GM18508 (cell line): ENCODE measurements around the gene SCUBE1.

Source experiments
- ATAC-seq: cut with Tn5 transposase; IDR thresholded peaks from one replicate; pipeline ENCODE4 v1.9.1; 2021; ENCODE audit warnings: moderate number of reproducible peaks; ENCODE audit not compliant: insufficient read depth, unreplicated experiment

SCUBE1 gene

GRCh38 chr22:43207849-43208702 lies 135.1 kb downstream of the SCUBE1 start:
- no peak for ATAC-seq

GRCh38 chr22:43207386-43207785 lies 135.8 kb downstream of the SCUBE1 start:
- ATAC-seq = no peak

- ATAC-seq = no peak
Measured at GRCh38 chr22:43206509-43207161, 136.5 kb downstream of the SCUBE1 start.

- ATAC-seq = no peak
Measured at GRCh38 chr22:43205748-43206508, 137.2 kb downstream of the SCUBE1 start.

GRCh38 chr22:43205261-43205691 lies 137.9 kb downstream of the SCUBE1 start:
- no peak for ATAC-seq

GRCh38 chr22:43203471-43203981 lies 139.6 kb downstream of the SCUBE1 start:
- ATAC-seq = no peak

- ATAC-seq = no peak
Measured at GRCh38 chr22:43202756-43203410, 140.3 kb downstream of the SCUBE1 start.

- ATAC-seq = no peak
Measured at GRCh38 chr22:43202326-43202725, 140.8 kb downstream of the SCUBE1 start.

GRCh38 chr22:43201486-43202219 lies 141.5 kb downstream of the SCUBE1 start:
- ATAC-seq = no peak

- no peak for ATAC-seq
Measured at GRCh38 chr22:43200555-43200954, 142.6 kb downstream of the SCUBE1 start.

GRCh38 chr22:43200031-43200430 lies 143.1 kb downstream of the SCUBE1 start:
- no peak for ATAC-seq

- ATAC-seq = no peak
Measured at GRCh38 chr22:43199541-43199940, 143.6 kb downstream of the SCUBE1 start.

GRCh38 chr22:43198936-43199335 lies 144.2 kb downstream of the SCUBE1 start:
- ATAC-seq = no peak

GRCh38 chr22:43198126-43198525 lies 145.0 kb downstream of the SCUBE1 start:
- no peak for ATAC-seq

- no peak for ATAC-seq
Measured at GRCh38 chr22:43197271-43197941, 145.8 kb downstream of the SCUBE1 start.

- no peak for ATAC-seq
Measured at GRCh38 chr22:43191831-43192230, 151.3 kb downstream of the SCUBE1 start.

- no peak for ATAC-seq
Measured at GRCh38 chr22:43188829-43189545, 154.2 kb downstream of the SCUBE1 start.
